Hepatocyte (in vitro differentiated cells): ENCODE results near the gene WNT6. TPM values are rescaled to one million over a fixed set of nuclear protein-coding genes. Genes with fewer than 3 reads are reported as not detected.

ENCODE experiments used
- DNase-seq: peaks from one replicate; pipeline ENCODE4 v3.0.0-alpha.2; 2016; ENCODE audit warnings: low spot score
- H2AFZ ChIP-seq: fragments of 200-600 bp; sonication (generic); 2 replicates; pipeline ENCODE4 v1.6.0; 2016; ENCODE audit warnings: antibody characterized with exemption, mild to moderate bottlenecking
- H3K27ac ChIP-seq: fragments of 200-600 bp; sonication (generic); 2 replicates; pipeline ENCODE4 v1.5.1; 2016; ENCODE audit warnings: mild to moderate bottlenecking
- H3K27me3 ChIP-seq: fragments of 200-600 bp; sonication (generic); 2 replicates; pipeline ENCODE4 v1.6.1; 2016
- H3K36me3 ChIP-seq: fragments of 200-600 bp; sonication (generic); replicated peaks from 2 replicates; pipeline ENCODE4 v1.5.1; 2016; ENCODE audit warnings: low read depth; ENCODE audit not compliant: insufficient read depth
- H3K4me1 ChIP-seq: fragments of 200-600 bp; sonication (generic); 2 replicates; pipeline ENCODE4 v1.5.1; 2016; ENCODE audit warnings: mild to moderate bottlenecking, moderate library complexity; ENCODE audit not compliant: insufficient read depth
- H3K4me2 ChIP-seq: fragments of 200-600 bp; sonication (generic); 2 replicates; pipeline ENCODE4 v1.6.0; 2016
- H3K4me3 ChIP-seq: fragments of 200-600 bp; sonication (generic); 2 replicates; pipeline ENCODE4 v1.5.1; 2016; ENCODE audit warnings: mild to moderate bottlenecking
- H3K79me2 ChIP-seq: fragments of 200-600 bp; sonication (generic); 2 replicates; pipeline ENCODE4 v1.6.0; 2017; ENCODE audit warnings: mild to moderate bottlenecking
- H3K9me2 ChIP-seq: fragments of 200-600 bp; sonication (generic); replicated peaks from 2 replicates; pipeline ENCODE4 v1.6.0; 2017; ENCODE audit warnings: mild to moderate bottlenecking; ENCODE audit not compliant: insufficient read depth
- H3K9me3 ChIP-seq: fragments of 200-600 bp; sonication (generic); 2 replicates; pipeline ENCODE4 v1.5.1; 2016; ENCODE audit warnings: low read depth, mild to moderate bottlenecking
- H4K20me1 ChIP-seq: fragments of 200-600 bp; sonication (generic); 2 replicates; pipeline ENCODE4 v1.6.0; 2016; ENCODE audit warnings: mild to moderate bottlenecking; ENCODE audit not compliant: insufficient read depth, poor library complexity, severe bottlenecking
- CTCF ChIP-seq: fragments of 200-600 bp; sonication (generic); IDR thresholded peaks from 2 replicates; pipeline ENCODE4 v1.5.1; 2016; ENCODE audit warnings: antibody characterized with exemption, mild to moderate bottlenecking; ENCODE audit not compliant: poor library complexity
- EZH2 ChIP-seq: fragments of 200-600 bp; sonication (generic); IDR thresholded peaks from 2 replicates; pipeline ENCODE4 v1.6.1; 2016; ENCODE audit warnings: antibody characterized with exemption, mild to moderate bottlenecking, borderline replicate concordance
- EZH2phosphoT487 ChIP-seq: fragments of 200-600 bp; sonication (generic); IDR thresholded peaks from one replicate; pipeline ENCODE4 v1.6.1; 2018; ENCODE audit warnings: antibody characterized with exemption, mild to moderate bottlenecking, low read depth, moderate library complexity; ENCODE audit not compliant: unreplicated experiment, severe bottlenecking
- WGBS: methylation state at CpG from one replicate; pipeline ENCODE4 v1.1.6; 2016; ENCODE audit warnings: low lambda C conversion rate; ENCODE audit errors: missing lambda C conversion rate; 5-methylcytosine and 5-hydroxymethylcytosine counted together
- polyA plus RNA-seq: library from polyadenylated mRNA; unstranded; fragments of >200 nt; fragmentation: Nextera tagmentation; extraction: Ambion mirVana; gene quantifications from 2 replicates; pipeline ENCODE4 v1.2.1, GENCODE V29; 2016
- total RNA-seq: library from RNA; depleted of rRNA; stranded (reverse); fragments of >200 nt; gene quantifications from 2 replicates; pipeline ENCODE4 v1.2.3, GENCODE V29; 2014

WNT6 gene
- total and polyA plus RNA-seq, 2 experiments from 2014 or later: 7.1 to 22.8 TPM

- TF ChIP-seq CTCF (no peak), EZH2phosphoT487 (no peak), EZH2 (no peak)
- Histone ChIP-seq H3K27ac (no peak overlapping the region), H2AFZ (no peak overlapping the region), H3K9me3 (no peaks in the 10 kb centered on the region), H3K4me1 (peaks cover 23% of the 10 kb centered on the region), H3K4me2 (no peak overlapping the region), H3K36me3 (no peaks in the 10 kb centered on the region), H3K9me2 (no peaks in the 10 kb centered on the region), H3K27me3 (peaks cover 82% of the 10 kb centered on the region), H4K20me1 (no peaks in the 10 kb centered on the region), H3K4me3 (no peak overlapping the region), H3K79me2 (no peaks in the 10 kb centered on the region)
- DNase-seq: no peak
- WGBS: 27% methylated on average over 1 of the region's 1 CpG
Measured at GRCh38 chr2:218858138-218858445, 1.5 kb upstream of the WNT6 start.

GRCh38 chr2:218858671-218859555 is 692 bp upstream of the WNT6 start:
- no peaks in the 10 kb centered on the region for H3K79me2 ChIP-seq
- H3K9me2 ChIP-seq: no peaks in the 10 kb centered on the region
- TF ChIP-seq EZH2phosphoT487: no peak
- peak; percentile 80 for TF ChIP-seq EZH2
- no peak overlapping the region for H3K27ac ChIP-seq
- H3K9me3 ChIP-seq: no peaks in the 10 kb centered on the region
- peaks cover 86% of the 10 kb centered on the region for H3K27me3 ChIP-seq
- WGBS: 5% methylated on average over 29 of the region's 51 CpGs
- peak overlapping the region; percentile 84 for H3K4me2 ChIP-seq
- no peak for DNase-seq
- H2AFZ ChIP-seq: no peak overlapping the region
- no peaks in the 10 kb centered on the region for H3K36me3 ChIP-seq
- no peaks in the 10 kb centered on the region for H4K20me1 ChIP-seq
- no peak overlapping the region for H3K4me3 ChIP-seq
- H3K4me1 ChIP-seq: peaks cover 23% of the 10 kb centered on the region

- TF ChIP-seq CTCF: no peak
- no peak for TF ChIP-seq EZH2phosphoT487
- TF ChIP-seq EZH2: peak; percentile 85
- Histone ChIP-seq H3K4me2 (peak overlapping the region; percentile 84), H3K79me2 (no peaks in the 10 kb centered on the region), H3K9me2 (no peaks in the 10 kb centered on the region), H3K4me3 (no peak overlapping the region), H3K36me3 (no peaks in the 10 kb centered on the region), H4K20me1 (no peaks in the 10 kb centered on the region), H3K9me3 (no peaks in the 10 kb centered on the region), H3K4me1 (peaks cover 23% of the 10 kb centered on the region), H2AFZ (peak overlapping the region; percentile 15), H3K27me3 (peaks cover 76% of the 10 kb centered on the region), H3K27ac (no peak overlapping the region)
- no peak for DNase-seq
- 7% methylated on average over 22 of the region's 47 CpGs for WGBS
Measured at GRCh38 chr2:218859988-218860831, 605 bp downstream of the WNT6 start.
